GM13977 (cell line): Measurements from ENCODE around the gene DGKH.

Experiments
- DNase-seq: peaks from one replicate; pipeline ENCODE4 v3.0.0; 2012; ENCODE audit warnings: low spot score
- in situ Hi-C: fragments of 300-500 bp; cut with MboI; formaldehyde crosslinking; loops from one replicate; pipeline ENCODE4 v1.12.0; 2022; ENCODE audit warnings: low sequenced_read_pairs, low pct_unique_long_range_greater_than_20kb, mixed read lengths, inconsistent platforms; ENCODE audit not compliant: unreplicated experiment
- TF ChIP-seq, protein P1 (sequence below): IDR thresholded peaks from 2 replicates; pipeline ENCODE4 v1.5.1; 2012; ENCODE audit warnings: mild to moderate bottlenecking, control low read depth; ENCODE audit not compliant: insufficient read depth; ENCODE audit errors: extremely low read depth, missing control alignments

The DGKH gene

DNA sequence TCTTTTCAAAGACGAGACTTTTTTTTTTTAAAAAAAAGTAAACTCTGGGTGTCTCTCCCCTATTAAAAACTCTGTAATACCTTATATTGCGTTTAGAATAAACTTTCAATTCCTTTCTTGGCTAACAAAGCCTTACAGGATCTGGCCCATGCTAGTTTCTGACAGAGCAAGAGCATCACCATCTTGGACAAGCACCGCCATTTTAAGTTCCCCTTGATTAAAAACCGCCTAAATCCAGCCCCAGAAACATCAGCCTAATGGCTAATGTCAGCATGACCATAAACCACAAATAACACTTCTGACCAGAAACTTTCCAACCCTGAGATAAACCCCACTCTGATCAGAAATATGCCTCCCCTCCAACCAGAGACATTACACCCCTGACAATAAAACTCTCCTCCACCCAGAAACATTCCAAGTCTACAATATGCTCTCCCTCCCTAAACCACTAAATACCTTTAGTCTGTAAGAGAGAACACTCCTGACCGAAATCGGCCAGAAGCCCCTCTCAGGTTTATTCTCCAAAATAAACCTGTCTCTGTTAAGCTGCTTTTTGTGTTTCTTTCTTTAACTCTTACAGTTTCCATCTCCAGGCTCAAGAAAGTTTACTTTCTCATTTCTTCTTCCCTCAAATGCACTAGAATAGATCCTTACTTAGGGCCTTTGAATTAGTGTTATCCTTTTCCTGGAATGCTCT is 221.9 kb downstream of the DGKH start:
- TF ChIP-seq, protein P1, sequence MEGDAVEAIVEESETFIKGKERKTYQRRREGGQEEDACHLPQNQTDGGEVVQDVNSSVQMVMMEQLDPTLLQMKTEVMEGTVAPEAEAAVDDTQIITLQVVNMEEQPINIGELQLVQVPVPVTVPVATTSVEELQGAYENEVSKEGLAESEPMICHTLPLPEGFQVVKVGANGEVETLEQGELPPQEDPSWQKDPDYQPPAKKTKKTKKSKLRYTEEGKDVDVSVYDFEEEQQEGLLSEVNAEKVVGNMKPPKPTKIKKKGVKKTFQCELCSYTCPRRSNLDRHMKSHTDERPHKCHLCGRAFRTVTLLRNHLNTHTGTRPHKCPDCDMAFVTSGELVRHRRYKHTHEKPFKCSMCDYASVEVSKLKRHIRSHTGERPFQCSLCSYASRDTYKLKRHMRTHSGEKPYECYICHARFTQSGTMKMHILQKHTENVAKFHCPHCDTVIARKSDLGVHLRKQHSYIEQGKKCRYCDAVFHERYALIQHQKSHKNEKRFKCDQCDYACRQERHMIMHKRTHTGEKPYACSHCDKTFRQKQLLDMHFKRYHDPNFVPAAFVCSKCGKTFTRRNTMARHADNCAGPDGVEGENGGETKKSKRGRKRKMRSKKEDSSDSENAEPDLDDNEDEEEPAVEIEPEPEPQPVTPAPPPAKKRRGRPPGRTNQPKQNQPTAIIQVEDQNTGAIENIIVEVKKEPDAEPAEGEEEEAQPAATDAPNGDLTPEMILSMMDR: no peak
- in situ Hi-C loops: no loop called here
- DNase-seq: no peak

DNA sequence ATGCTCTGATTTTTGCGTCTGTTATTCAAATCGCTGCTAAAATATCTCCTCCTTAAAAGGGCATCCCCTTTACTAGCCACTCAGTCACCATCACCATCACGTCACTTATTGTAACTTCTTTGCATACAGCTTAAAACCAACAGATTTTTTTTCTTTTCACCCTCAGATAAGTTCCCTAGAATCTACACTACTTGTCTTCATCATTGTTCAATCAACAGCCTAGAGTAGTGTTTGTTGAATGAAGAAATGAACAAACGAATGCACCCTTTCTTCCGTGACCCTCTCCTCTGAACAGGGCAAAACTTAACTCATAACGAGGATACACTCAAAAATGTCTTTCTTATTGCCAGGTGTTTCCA is 222.4 kb downstream of the DGKH start:
- peak; percentile 12 for DNase-seq
- in situ Hi-C loops: no loop called here
- TF ChIP-seq, protein P1: no peak

DNA sequence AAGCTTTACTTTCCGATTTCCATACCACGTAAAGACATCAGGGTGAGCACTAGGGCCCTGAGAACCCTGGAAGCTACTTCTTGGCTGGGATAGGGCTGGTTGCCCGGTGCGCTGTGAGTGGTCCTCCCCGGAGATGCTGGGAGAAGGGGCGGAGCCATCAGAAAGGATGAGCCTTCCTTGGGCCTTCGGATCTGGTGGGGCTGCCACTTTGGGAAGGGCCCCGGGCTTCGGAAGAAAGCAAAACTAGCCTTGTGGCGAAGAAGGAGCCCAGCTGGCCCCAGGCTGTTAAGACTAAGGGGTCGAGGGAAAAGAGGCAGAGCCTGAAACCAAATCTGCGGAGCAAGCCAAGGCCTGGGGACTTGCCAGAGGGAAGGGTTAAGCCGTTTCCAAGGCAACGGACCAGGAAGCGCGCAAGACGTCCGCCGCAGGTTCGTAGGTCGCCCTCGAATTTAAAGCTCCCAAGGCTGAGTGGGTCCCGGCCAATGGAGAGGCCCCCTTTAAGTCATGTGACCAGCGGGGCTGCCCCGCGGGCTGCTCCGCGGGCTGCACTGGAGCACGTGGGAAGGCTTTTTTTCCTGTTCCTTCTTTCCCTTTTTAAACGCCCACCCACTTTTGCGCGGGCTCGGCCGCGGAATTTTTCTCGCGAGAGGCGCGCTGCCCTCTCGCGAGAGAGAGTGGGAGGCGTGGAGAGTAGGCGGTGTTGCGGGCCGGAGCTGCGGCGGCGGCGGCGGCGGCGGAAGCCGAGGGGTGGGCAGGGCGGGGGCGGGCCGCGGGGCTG is 223.1 kb downstream of the DGKH start:
- DNase-seq: peak; percentile 94
- in situ Hi-C loops: no loop called here
- TF ChIP-seq, protein P1: no peak

DNA sequence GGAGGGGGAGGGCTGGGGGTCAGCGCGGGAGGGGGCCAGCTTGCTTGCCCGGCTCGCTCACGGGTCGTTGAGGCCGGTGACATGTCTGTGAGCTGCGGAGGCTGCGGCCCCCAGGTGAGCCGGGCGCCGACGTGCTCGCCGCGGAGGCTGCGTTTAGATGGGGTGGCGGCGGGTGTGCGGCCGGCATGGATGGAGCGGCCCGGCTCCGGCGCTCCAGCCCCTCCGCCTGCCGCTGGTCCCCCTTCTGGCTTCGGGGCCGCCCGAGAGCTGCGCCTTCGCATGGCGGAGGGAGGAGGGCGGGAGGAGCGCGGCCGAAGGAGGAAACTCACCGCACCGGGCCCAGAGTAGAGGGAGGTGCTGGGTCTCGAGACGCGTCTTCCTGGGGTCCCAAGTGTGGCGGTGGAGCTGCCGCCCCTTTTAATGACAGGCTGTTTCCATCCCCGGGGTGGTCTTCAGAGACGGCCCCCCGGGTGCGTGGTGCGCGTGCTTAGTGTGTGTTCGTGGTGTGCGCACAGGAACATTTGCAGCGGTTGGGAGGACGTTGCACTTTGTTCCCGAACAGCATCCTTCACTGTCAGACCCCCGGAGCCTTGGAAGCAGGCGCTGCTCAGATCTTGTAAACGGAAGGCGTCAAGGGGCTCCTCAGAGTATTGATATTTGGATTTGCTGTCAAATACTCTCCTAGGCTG is 223.8 kb downstream of the DGKH start, which contains the start of gene AKAP11:
AKAP11 (plus strand) TSS at position 38 of the 689 bp plus-strand sequence. CDS start 14,197 bp downstream, outside the sequence.
- no peak for DNase-seq
- TF ChIP-seq, protein P1: no peak
- in situ Hi-C loops: no loop called here

DNA sequence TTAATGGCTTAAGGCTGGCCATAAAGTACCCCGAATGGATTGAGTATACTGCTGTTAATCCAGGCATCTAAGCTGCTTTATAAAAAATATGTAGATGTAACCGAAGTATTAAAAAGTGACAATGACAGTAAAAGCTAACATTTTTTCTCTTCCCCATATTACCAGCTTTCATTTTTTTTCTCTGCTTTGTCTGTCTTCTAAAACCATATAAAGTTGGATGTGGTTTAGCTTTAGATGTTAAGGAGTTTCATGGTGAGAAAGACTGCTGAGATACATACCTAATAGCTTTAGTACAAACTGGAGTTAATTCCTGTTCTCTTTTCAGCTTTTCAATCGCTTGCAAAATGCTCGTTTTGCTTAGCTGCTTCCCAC is 224.3 kb downstream of the DGKH start:
- in situ Hi-C loops: no loop called here
- TF ChIP-seq, protein P1: no peak
- DNase-seq: no peak

DNA sequence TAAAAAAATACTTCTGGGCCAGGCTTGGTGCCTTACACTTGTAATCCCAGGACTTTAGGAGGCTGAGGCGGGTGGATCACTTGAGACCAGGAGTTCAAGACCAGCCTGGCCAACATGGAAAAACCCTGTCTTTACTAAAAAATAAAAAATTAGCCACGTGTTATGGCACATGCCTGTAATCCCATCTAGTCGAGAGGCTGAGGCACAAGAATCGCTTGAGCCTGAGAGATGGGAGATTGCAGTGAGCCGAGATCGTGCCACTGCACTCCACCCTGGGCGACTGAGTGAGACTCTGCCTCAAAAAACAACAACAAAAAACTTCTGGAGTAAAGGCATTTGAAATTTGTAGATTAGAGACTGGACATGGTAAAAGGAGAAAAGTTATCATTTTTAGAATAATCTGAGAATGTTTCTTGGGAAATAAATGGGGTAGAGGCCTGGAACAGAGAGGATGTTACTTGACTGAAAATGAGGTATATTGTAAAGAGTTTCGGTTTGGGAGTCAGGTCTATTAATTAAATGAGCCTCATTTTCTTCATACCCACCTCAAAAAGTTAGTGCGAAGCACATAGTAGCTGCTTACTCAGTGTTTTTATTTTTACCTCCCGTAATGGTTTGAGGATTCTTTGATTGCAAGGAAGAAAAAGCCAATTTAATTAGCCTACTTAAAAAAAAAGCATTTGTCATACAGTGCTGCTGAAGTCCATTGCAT is 226.1 kb downstream of the DGKH start:
- in situ Hi-C loops: no loop called here
- no peak for DNase-seq
- TF ChIP-seq, protein P1: no peak
